Measurements from ENCODE around the gene DYSF. TPM values are rescaled to one million over a fixed set of nuclear protein-coding genes. Genes with fewer than 3 reads are reported as not detected.
A peak's percentile ranks its signal among the peaks of the same experiment; 100 is the strongest.

DYSF gene
- total RNA-seq, 4 donors from 2014 or later, result 0.93 to 3.2 (median 2.8) TPM

- TF ChIP-seq POLR2A (IDR thresholded peaks at IDR 0.05) (no peak), CTCF (IDR thresholded peaks at IDR 0.05) (no peak)
- 86 to 90% methylated on average over 7 of the region's 7 CpGs for WGBS, 2 donors
- no peak overlapping the region for H3K4me3 ChIP-seq (ENCODE audit: low read depth, poor library complexity, severe bottlenecking)
- DNase-seq (ENCODE audit: low spot score in 2 of 2), result peak in 1 of 2 donors; percentile 65
- intact Hi-C loops (cut with DNase I; ENCODE audit: low total_unique reads), result no loop called here
These were observed 82.2 kb downstream of the DYSF start for GRCh38 chr2:71535526-71535925.

GRCh38 chr2:71536226-71536671 is 82.9 kb downstream of the DYSF start:
- H3K4me3 ChIP-seq (ENCODE audit: low read depth, poor library complexity, severe bottlenecking), result no peak overlapping the region
- 50 to 56% methylated on average over 18 of the region's 18 CpGs for WGBS, 2 donors
- intact Hi-C loops (cut with DNase I; ENCODE audit: low total_unique reads), result no loop called here
- TF ChIP-seq CTCF (IDR thresholded peaks at IDR 0.05) (no peak), POLR2A (IDR thresholded peaks at IDR 0.05) (no peak)
- peak in 1 of 2 donors; percentile 61 for DNase-seq (ENCODE audit: low spot score in 2 of 2)

- no peak overlapping the region for H3K4me3 ChIP-seq (ENCODE audit: low read depth, poor library complexity, severe bottlenecking)
- intact Hi-C loops (cut with DNase I; ENCODE audit: low total_unique reads), result no loop called here
- no peak for TF ChIP-seq POLR2A (IDR thresholded peaks at IDR 0.05)
- no peak for TF ChIP-seq CTCF (IDR thresholded peaks at IDR 0.05)
- 83 to 95% methylated on average over 3 of the region's 3 CpGs for WGBS, 2 donors
- DNase-seq (ENCODE audit: low spot score in 2 of 2), result peak in 1 of 2 donors; percentile 76
These were observed 84.9 kb downstream of the DYSF start for GRCh38 chr2:71538241-71538640.

GRCh38 chr2:71538656-71539265 is 85.4 kb downstream of the DYSF start:
- TF ChIP-seq POLR2A (IDR thresholded peaks at IDR 0.05) (no peak), CTCF (IDR thresholded peaks at IDR 0.05) (no peak)
- no peak overlapping the region for H3K4me3 ChIP-seq (ENCODE audit: low read depth, poor library complexity, severe bottlenecking)
- peak in 1 of 2 donors; percentile 82 for DNase-seq (ENCODE audit: low spot score in 2 of 2)
- intact Hi-C loops (cut with DNase I; ENCODE audit: low total_unique reads), result no loop called here
- 81 to 87% methylated on average over 12 of the region's 12 CpGs for WGBS, 2 donors

- DNase-seq (ENCODE audit: low spot score in 2 of 2), result no peak
- 93 to 95% methylated on average over 1 of the region's 1 CpG for WGBS, 2 donors
- intact Hi-C loops (cut with DNase I; ENCODE audit: low total_unique reads), result no loop called here
- no peak overlapping the region for H3K4me3 ChIP-seq (ENCODE audit: low read depth, poor library complexity, severe bottlenecking)
- TF ChIP-seq POLR2A (IDR thresholded peaks at IDR 0.05), result no peak
- no peak for TF ChIP-seq CTCF (IDR thresholded peaks at IDR 0.05)
These were observed 87.5 kb downstream of the DYSF start for GRCh38 chr2:71540818-71541217.

Data from lower leg skin (tissue), 4 donors.